Right forelimb (tissue), 1 donor: ENCODE results near the gene HACE1.

Experiments
- DNase-seq: peaks from one replicate; pipeline ENCODE4 v3.0.0-alpha.2; 2018

Gene HACE1

DNA sequence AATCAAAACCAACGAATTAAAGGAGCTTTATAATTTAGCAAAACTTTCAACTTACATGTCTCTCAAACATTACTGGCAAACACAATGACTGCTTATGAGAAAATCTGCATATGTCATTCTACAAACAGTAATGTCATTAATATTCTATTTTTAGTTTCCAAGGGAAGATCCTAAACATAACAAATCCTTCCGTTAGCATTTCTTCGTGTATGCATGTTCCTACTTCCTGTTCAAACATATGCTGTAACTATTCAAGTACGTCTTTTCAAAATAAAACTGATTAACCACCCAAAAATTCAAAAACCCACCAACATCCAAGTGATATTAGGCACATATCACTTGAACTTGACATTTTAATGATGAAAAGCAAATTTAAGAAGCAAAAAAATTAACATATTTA, 131.3 kb downstream of the HACE1 start:
- DNase-seq = no peak

DNA sequence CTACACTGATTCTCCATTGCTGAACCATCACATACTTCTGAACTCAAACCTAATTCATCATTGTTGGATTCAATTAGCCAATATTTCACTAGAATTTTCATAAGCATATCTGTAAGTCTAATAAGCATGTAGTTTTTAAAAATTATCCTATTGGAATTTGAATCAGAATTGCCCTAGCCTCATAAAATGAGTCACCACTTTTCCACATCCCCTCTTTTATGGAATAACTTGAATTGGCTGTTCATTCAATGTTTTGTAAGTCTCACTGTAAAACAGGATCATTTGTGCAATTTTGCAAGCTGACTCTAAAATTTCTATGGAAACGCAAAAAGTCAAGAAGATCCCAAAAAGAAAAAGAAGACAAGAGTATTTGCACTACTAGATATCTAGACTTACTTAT, 141.0 kb downstream of the HACE1 start:
- DNase-seq = no peak

DNA sequence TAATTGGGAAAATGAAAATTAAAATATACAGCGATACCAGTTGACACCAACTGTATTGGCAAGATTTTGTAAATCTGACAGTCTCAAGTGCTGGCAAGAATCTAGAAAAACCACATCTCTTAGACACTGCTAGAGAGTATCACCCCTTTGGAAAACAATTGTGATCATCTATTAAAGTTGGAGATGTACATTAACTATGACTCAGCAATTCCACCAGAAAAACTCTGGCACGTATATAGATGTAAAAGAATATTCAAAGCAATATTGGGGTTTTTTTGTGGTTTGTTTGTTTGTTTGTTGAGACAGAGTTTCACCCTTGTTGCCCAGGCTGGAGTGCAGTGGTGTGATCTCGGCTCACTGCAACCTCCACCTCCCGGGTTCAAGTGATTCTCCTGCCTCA, 142.9 kb downstream of the HACE1 start:
- no peak for DNase-seq

DNA sequence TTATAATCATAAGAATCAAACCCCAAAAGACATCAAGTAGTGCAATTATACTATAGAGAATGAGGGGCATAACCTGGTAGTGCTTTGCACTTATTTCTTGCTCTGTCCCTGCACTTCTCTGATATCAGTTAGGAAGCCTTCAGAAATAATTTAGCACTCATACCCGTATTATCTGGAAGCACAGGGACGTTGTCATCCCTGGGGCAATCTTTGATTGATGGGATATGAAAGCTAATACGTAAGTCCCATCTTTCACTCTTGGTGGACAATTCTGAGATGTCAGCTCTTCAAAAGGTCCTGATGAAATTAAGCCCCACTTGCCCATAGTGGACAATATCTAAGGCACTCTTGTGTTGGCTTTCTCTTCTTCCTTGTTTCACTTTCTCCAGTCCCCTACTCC, 144.9 kb downstream of the HACE1 start:
- DNase-seq = no peak

DNA sequence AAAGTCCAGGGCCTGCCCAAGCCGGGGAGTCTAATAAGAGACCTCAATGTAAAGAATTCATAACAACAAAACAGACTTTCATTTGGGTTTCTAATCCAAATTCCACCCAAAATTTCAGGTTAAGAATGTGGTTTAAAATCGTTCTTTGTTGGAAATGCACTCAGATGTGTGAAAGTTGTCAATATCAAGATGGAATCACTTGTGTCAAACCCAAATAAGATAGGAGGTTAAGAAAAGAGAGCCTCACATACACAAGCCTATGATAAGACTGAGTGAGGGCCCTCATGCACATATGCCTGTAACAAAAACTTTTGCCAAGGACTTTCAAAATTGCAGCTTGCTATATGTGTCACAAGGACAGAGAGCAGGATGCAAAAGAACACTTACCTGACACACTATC, 145.7 kb downstream of the HACE1 start:
- no peak for DNase-seq

DNA sequence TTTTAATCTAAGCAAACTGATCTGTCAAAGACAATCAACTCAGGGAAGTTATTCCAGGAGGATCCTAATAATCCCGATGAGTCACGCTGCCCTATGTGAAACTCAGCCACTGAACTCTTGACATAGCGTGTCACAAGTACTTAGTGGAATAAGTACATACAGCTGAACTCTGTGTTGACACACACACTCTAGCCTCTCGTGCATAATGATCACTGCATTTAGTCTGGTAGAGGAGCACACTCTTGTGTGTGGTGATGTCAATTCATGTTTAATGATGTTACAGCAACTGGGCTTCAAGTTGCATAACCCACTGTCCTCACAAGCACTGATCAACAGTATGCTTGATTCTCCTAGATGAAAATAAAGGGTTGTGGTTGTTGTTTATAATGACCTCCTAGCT, 148.3 kb downstream of the HACE1 start:
- no peak for DNase-seq

DNA sequence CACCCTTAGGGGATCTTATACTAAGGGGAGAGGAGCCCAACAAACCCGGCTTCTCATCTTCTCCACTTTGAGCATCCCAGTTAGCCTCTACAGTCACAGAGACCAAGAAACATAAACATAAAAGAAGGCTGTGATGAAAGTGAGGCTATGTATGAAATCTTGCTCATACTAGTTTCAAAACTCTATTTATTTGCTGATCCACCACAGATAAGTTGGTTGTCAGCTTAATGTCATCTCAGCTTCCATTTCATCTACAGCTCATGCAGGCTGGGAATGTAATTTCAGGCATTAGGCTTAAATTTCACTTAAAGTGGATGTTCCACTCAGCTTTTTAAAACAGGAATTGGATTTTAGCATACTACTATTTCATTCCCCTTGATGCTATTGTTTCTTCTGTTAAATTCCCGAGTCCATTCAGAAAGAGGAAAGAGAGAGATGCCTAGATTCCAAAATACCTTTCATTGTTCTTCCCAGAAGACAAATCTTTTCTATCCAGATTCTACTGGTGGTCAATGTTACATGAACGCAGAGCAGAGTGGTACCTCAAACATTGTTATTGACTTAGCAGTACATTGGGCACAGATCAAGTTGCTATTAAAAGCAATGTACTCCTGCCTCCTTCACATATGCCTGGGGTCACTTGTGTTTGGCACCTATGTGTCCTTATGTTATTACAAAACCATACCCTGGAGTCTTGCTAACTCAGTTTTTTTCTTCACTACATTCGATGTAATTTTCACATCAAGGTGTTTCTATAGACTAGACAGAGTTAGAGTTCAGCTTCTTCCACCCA, 149.0 kb downstream of the HACE1 start:
- DNase-seq = no peak

DNA sequence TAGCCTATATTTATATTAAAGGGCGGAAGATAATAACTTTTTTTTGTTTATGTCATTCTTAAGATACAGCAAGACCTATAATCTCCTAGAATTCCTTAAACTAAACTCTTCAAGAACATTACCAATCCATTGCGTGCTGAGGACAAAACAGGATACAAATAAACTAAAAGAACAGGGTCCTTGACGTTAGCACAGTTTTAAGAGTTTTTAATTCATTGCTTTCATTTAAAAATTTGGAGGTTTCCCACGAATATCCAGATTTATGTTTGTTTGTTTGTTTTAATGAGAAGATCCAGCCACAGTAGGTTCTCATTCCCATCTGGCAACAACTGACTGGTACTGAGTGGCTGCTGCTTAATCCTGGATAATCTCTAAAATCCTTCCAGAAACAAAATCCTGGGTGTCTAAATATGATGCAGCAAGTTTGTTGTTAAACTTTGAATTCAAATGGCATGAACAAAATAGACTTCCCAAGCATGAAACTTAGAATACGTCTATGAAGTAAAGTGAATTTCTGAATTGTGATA, 153.7 kb downstream of the HACE1 start:
- no peak for DNase-seq

DNA sequence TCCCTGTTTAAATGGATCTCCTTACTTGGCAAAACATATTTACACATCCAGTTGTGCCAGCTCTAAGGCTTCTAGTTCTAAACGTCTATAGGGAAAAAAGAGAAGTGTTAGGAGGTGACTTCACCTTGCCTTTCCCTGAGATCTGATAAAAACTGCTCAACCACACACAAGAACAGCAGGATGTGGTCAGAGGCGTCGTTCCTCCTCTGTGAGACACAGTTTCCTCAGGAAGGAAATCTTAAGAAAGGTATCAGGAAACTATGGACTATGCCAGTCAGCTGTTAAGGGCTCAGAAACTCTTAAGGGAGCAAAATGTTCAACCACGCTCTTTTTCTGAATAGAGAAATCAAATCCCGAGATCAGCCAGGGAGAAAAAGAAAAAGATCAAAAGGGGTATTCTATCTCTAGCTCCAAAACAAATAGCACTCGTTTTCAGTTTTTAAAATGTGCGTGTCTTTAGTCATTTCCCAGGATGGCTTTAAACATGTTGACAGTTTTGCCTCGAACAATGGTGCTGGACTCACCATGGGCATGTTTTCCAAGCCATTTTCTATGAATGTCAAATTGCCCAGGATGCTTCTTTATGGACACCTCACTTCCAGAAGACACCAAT, 154.5 kb downstream of the HACE1 start:
- no peak for DNase-seq

DNA sequence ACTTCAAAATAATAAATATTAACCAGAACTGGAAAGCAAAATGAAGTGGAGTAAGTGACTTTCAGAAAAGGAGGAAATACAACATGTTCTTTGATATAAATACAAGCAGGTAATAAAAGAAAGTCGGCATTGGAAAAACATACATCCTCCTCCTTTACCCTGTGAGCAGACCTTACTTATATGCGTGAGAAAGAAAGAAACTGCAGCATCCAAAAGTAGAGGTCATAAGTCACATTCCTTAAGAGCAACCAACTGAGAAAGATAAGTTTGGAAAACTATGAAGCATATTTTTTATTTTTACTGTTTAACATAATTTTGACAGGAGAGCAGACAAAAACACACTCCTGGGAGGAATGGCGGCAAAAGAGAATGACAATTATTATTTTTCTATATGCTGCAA, 155.5 kb downstream of the HACE1 start:
- DNase-seq = no peak

DNA sequence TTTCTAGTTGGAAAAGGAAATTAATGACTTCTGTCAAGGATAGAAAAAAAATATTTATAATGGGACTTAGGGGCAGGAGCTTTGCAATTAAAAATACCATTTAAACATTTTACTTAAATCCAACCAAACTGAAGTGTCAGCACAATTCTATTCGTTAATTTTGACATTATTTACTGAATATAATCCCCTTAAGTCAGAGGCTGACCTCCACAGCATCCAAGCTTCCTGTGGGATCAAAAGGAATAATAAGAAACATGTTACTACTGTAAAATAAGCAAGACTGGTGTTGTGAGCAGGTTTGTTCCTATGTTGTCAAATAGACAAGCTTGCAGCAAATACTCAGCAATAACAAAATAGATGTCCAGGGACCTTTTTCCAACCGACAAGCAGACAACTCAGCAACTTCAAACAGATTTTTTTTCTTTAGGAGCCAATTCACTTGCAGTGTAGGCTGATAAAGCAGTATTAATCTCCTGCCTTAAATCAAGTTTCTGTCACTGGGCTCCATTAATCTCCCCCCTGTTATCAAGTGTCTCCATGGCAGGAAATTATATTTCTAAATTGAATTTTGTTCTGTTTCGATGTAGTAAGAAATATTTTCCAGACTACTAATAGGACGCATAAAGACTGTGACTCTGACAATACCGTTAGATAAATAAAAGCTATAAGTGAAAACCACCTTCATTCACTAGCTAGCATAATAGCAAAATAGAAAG, 157.4 kb downstream of the HACE1 start:
- no peak for DNase-seq

DNA sequence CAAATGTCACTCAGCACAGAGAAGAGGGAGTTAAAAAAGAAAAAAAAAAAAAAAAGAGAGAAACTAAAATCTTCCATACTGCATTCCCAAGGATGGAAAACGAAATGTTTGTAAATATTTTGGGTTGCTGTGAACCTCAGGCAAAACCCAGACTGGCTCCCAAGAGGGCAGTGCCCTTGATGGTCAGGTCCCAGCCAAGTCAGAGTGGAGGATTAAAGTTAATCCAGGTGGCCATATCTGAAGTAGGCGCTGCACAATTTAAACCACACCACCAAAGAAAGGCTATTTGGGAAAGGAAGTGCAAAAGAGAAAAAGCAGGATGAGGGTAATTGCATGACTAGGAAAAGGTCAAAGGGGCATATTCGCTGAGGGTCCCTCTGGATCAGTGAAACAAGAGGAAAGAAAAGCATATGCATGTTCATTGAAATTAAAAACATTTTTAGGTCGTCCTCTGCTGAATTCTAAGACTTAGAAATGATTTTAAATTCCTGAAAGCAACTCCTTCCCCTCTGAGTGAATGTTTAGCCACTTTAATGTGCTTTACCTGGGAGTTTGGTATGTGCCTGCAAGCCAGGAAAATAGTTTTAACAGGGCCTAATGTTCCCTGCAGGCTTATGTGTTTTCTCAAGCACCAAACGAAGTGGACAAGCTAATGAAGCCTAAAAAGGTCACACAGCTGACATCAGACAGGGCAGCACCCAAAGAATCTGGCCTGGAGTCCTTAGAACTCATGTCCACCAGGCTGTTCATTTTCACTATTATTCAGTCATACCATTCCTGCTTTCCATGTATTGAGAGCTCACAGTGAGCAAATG, 159.1 kb downstream of the HACE1 start:
- DNase-seq = no peak

DNA sequence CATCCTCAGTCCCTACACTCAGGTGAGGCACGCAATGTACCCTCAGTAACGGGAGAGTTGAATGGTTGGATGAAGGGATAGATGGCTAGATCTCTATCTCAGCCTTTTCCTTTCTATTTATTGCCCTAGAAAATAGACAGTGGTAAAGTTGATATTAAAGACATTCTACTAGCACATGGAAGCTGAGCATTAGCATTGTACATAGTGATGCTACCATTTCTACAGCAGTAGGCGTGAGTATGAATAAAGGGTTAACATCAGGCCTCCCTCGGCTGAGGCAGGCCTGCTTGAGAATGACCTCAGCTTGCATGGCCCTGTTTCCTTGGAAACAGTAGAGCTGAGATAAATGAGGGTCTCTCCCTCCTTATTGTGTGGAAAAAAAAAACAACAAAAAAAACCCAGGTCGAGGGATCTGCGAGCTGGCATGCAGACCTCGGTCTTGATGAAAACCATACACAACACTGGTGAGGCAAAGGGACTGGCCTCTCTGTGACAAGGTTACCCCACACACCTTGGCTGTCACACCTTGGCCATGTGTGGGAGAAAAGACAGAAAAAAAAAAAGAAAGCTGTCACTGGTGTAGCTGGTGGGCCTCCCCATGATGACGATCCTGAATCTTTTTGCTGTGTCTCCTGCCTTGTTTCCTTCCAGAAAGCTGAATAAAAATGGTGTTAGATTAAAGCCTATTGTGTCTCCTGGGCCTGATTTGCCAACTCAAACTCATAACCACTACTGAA, 160.0 kb downstream of the HACE1 start:
- no peak for DNase-seq

DNA sequence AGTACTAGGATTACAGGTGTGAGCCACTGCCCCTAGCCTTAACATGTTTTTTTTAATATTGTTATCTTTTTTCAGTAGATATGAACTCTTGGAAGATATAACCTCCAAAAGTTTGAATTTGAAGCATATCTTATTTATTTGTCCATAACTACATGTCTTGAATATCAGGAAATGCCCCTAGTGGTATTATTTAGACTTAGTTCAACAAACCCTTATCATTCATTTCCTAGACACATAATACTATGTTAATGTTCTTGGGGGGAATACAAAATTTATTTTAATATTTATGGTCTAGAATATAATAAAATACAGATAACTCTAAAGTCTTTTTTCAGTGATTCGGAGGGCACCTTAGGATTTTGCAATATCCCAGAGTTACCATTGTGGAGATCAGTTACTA, 160.7 kb downstream of the HACE1 start:
- no peak for DNase-seq

DNA sequence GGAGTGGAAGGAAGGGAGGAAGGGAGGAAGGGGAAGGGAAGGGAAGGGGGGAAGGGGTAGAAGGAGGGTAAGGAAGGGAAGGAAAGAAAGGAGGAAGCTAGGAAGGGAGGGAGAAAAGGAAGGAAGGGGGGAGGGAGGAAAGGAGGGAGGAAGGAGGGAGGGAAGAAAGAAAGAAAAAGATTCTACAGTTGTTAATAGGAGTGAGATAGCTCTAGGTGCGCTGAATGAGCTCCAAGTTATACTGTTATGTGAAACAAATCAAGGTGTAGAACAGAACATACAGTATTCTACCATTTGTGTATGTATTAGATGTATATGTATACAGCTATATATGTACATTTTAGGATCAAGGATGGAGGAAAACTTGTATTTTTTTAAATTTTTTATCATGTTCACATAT, 167.7 kb downstream of the HACE1 start:
- no peak for DNase-seq

DNA sequence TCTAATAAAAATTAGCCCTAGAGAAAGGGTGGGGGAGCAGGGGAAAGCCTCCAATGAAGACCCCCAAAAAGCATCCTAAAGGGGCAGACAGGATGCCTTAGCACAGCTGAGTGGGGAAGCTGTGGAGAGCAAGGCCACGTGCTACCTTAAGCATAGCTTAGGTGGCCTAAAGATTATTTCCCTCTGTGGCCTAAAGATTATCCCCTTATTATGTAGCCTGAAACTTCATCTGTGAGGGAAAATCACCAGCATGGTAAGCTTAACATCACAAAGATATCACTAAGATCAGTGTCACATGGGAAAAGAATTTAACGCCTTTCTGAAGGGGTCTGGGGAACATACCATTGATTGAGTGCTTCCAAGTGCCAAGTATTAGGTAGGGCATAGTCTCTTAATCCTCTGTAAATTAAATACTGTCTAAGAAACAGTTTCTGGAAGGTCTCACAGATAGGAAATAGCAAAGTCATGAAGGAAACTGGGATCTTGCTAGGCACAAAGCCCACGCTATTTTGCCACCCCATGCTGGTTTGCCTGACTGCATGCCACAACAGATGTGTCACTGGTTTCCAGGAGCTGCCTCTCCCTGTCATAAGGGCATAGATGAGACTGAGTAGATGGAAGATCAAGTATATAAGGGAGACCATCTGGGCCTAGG, 170.0 kb downstream of the HACE1 start:
- DNase-seq = no peak

DNA sequence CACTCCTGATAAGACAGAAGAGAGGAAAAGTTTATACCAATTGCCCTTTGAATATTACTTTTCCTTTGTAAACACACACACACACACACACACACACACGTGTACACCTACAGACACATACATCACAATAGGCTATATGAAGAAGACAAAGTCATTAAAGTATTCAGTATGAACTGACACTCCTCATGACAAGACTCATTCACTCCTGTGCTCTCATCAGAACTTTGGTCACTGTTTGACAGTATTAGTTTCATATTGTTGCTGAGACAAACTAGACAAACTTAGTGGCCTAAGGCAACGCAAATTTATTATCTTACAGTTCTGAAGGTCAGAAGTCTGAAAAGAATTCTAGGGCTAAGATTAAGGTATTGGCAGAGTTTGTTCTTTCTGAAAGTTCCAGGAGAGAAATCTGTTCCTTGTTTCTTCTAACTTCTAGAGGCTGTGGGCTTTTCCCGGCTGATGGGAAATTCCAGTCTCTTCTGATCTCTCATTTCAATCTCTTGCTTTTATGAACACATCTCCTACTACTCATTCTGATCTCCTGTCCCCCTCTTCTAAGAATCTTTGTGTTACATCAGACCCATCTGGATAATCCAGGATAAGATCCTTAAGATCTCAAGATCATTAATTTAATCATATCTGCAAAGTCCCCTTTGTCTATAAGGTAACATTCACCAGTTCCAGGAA, 171.3 kb downstream of the HACE1 start:
- no peak for DNase-seq

DNA sequence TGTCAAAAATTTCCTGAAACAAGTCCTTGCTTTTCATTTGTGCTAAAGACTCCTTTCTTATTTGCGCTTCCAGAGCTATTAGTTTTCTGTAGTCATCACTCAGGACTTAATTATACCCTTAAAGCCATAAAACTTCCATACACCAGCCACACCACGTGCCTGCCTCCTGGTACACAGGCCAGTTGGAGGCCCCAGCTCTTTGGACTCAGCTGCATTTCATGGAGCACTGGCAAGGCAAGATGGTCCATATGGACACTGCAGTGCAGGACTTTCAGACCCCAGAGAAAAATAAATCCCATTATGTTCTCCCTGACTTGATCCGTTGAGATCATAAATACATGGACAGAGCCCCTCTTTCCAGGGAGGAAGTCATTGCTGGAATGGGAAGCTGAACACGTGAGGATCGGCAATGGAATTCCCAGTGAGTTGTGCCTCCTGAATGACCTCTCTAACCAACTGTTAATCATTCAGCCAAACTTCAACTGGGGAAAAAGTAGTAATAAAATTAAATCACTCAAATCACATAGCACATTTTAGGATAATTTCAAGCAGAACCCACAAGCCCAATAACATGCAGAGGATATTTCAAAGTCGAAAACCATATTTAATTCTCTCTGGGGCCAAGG, 173.1 kb downstream of the HACE1 start:
- DNase-seq = no peak

DNA sequence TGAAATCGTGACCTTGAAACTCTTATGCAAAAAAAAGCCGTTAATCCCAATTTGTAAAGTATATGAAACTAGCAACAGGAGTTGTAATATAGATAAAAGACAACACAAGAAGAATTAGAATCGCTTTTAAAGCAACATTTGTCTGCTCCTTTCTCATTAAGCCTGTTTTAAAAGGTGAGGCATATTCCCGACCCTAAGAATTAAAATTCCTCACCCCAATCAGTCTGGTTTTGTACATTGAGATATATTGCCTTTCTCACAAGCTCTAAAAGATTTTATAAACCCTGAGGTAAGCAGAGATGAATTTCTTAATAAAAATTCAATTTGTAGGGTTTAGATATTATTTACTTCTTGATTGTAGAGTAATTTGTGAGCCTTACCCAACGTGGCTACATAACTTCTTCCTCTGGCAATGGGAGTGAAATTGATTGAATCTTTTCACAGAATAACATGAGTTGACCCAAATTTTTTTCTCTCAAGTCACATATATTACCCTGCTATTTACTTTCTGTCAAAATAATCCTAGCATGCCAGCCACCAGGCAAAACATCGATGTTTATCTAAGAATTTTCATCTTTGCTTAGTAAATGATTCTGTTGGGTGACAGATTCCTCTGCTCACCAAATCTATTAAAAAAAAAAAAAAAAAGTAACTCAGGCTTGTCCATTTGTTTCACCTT, 173.7 kb downstream of the HACE1 start:
- DNase-seq = no peak

DNA sequence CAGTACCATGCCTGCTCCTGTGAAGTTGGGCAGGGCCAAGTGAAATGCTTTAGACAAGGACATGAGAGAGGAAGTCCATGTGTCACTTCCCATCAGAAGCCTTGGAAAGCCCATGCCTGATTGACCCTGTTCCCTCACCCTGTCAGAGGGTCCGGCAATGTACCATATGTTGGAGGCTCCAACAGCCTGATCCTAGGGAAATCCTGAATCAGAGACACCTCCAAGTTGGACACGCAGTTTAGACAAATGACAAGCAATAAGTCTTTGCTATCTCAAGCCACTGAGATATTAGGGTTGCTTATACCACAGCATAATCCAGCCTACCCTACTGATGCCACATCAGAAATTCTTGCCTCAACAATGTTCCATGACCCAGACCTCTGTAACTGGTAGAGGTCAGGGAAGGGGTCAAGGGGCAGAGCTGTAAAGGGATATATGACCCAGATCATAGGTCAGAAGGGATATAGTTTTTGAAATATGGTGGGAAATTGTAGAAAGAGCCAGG, 174.8 kb downstream of the HACE1 start:
- DNase-seq = no peak
